PC-3 (cell line): ENCODE results near the gene RNF11. TPM values are rescaled to one million over a fixed set of nuclear protein-coding genes. Genes with fewer than 3 reads are reported as not detected.
A peak's percentile ranks its signal among the peaks of the same experiment; 100 is the strongest.

Experiments
- ATAC-seq: fragments of 200-7000 bp; cut with Tn5 transposase; 2 replicates; pipeline ENCODE4 v1.9.1; 2020; ENCODE audit warnings: mild to moderate bottlenecking, moderate library complexity
- BruUV-seq: library from RNA; stranded (reverse); fragments of 400-500 nt; replicated peaks from 2 replicates; lab custom pipeline; 2021; lab: Mats Ljungman, UMichigan
- CTCF ChIA-PET: fragments of 300-600 bp; sonication (Branson Sonifier 250); formaldehyde crosslinking; loops from one replicate; lab custom pipeline; 2022; ENCODE audit warnings: antibody characterized with exemption; lab: Charles Lee
- POLR2A ChIA-PET: fragments of 300-600 bp; sonication (Branson Sonifier 250); formaldehyde crosslinking; loops from one replicate; lab custom pipeline; 2022; ENCODE audit warnings: antibody characterized with exemption; ENCODE audit not compliant: unreplicated experiment; lab: Charles Lee
- DNase-seq: peaks from one replicate; pipeline ENCODE4 v3.0.0-alpha.2; 2015
- H2AFZ ChIP-seq: fragments of 300-600 bp; sonication (generic); 2 replicates; pipeline ENCODE4 v1.6.0; 2016; ENCODE audit warnings: antibody characterized with exemption, low read length
- H3F3A ChIP-seq: fragments of 300-600 bp; sonication (generic); one replicate; pipeline ENCODE4 v1.6.0; 2017; ENCODE audit warnings: antibody characterized with exemption, low read length, control low read depth, mild to moderate bottlenecking; ENCODE audit not compliant: unreplicated experiment
- H3K27ac ChIP-seq: fragments of 300-600 bp; sonication (generic); 2 replicates; pipeline ENCODE4 v1.5.1; 2016; ENCODE audit warnings: mild to moderate bottlenecking, low read length
- H3K27me3 ChIP-seq: fragments of 300-600 bp; sonication (generic); 2 replicates; pipeline ENCODE4 v1.6.1; 2016; ENCODE audit warnings: low read length, mixed read lengths
- H3K36me3 ChIP-seq: fragments of 300-600 bp; sonication (generic); 2 replicates; pipeline ENCODE4 v1.6.1; 2016; ENCODE audit warnings: low read depth, mixed run types, low read length, mixed read lengths
- H3K4me1 ChIP-seq: fragments of 300-600 bp; sonication (generic); 2 replicates; pipeline ENCODE4 v1.5.1; 2016; ENCODE audit warnings: low read length; ENCODE audit not compliant: insufficient read depth
- H3K4me2 ChIP-seq: fragments of 300-600 bp; sonication (generic); 2 replicates; pipeline ENCODE4 v1.6.0; 2016; ENCODE audit warnings: low read length
- H3K4me3 ChIP-seq: fragments of 300-600 bp; sonication (generic); 2 replicates; pipeline ENCODE4 v1.5.1; 2016; ENCODE audit warnings: mild to moderate bottlenecking, low read length, mixed read lengths
- H3K79me2 ChIP-seq: fragments of 300-600 bp; sonication (generic); 2 replicates; pipeline ENCODE4 v1.6.1; 2017; ENCODE audit warnings: low read length, mixed read lengths
- H3K9ac ChIP-seq: fragments of 300-600 bp; sonication (generic); 2 replicates; pipeline ENCODE4 v1.6.0; 2016; ENCODE audit warnings: mild to moderate bottlenecking, low read length
- H3K9me2 ChIP-seq: fragments of 300-600 bp; sonication (generic); replicated peaks from 2 replicates; pipeline ENCODE4 v1.6.1; 2016; ENCODE audit warnings: mixed run types, low read length, mixed read lengths
- H3K9me3 ChIP-seq: fragments of 300-600 bp; sonication (generic); 2 replicates; pipeline ENCODE4 v1.6.1; 2016; ENCODE audit warnings: low read length, mixed read lengths
- H4K20me1 ChIP-seq: fragments of 300-600 bp; sonication (generic); 2 replicates; pipeline ENCODE4 v1.6.1; 2016; ENCODE audit warnings: low read length, mixed read lengths
- EZH2 ChIP-seq: fragments of 300-600 bp; sonication (generic); IDR thresholded peaks from one replicate; pipeline ENCODE4 v1.6.1; 2017; ENCODE audit warnings: antibody characterized with exemption, mild to moderate bottlenecking, low read length; ENCODE audit not compliant: unreplicated experiment
- EZH2phosphoT487 ChIP-seq: fragments of 300-600 bp; sonication (generic); IDR thresholded peaks from 2 replicates; pipeline ENCODE4 v1.6.1; 2018; ENCODE audit warnings: mild to moderate bottlenecking, antibody characterized with exemption, low read length, borderline replicate concordance
- intact Hi-C: fragments of 100-400 bp; cut with micrococcal nuclease; formaldehyde crosslinking; loops from 2 replicates; pipeline ENCODE4 v1.9.0; 2023
- total RNA-seq: library from RNA; depleted of rRNA; stranded (reverse); fragments of >200 nt; gene quantifications from 2 replicates; pipeline ENCODE4 v1.2.3, GENCODE V29; 2014
- TF ChIP-seq, protein P1 (sequence below): fragments of 300-600 bp; sonication (generic); conservative IDR thresholded peaks from 2 replicates; pipeline ENCODE4 v1.5.1; 2017; ENCODE audit warnings: antibody characterized with exemption, low read depth, mild to moderate bottlenecking, low read length

RNF11 gene
- total RNA-seq, 1 experiment from 2014 or later: 169 TPM

DNA sequence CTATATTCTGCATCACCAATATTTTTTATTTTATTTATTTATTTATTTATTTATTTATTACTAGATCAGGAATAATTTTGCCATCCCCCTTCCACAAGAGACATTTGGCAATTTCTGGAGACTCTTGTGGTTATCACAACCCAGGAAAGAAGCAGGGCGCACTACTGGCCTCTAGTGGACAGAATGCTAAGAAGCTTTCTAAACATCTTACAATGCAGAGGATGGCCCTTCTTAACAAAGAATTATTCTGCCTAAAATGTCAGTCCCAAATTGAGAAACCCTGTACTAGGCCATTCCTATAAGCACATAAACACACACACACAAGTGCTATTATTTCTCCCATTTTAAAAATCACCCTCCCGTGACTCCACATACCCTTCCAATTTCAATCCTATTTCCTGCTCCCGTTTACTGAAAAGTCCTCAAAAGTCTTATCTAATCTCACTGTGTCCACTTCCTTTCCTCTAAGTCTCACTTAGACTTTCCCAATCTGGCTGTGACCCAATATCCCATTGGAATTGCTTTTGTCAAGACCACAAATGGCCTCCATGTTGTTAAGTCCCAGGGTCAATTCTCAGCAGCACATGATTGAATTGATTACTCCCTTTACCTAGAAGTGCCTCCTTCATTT, 43.7 kb upstream of the RNF11 start:
- H3K79me2 ChIP-seq: no peaks in the 10 kb centered on the region
- no peaks in the 10 kb centered on the region for H4K20me1 ChIP-seq
- H3K36me3 ChIP-seq: no peaks in the 10 kb centered on the region
- no peak overlapping the region for H3K27ac ChIP-seq
- CTCF ChIA-PET: interaction anchor here (0.5 to 0.9 kb wide), 2 partner anchors 43 to 104 kb away, joined by 3 to 8 read pairs; no protein-coding TSS in a partner anchor
- intact Hi-C loops: loop anchor here (1.0 to 2.0 kb wide), 2 partner anchors 45 to 104 kb away; no protein-coding TSS in a partner anchor
- DNase-seq: peak; percentile 89
- H2AFZ ChIP-seq: no peak overlapping the region
- no peaks in the 10 kb centered on the region for H3K9me3 ChIP-seq
- H3K4me1 ChIP-seq: peaks cover 11% of the 10 kb centered on the region; the same call in 1 of the 2 replicates
- no peak overlapping the region for H3K4me2 ChIP-seq
- TF ChIP-seq EZH2phosphoT487: no peak
- no peak for TF ChIP-seq EZH2
- TF ChIP-seq, protein P1, sequence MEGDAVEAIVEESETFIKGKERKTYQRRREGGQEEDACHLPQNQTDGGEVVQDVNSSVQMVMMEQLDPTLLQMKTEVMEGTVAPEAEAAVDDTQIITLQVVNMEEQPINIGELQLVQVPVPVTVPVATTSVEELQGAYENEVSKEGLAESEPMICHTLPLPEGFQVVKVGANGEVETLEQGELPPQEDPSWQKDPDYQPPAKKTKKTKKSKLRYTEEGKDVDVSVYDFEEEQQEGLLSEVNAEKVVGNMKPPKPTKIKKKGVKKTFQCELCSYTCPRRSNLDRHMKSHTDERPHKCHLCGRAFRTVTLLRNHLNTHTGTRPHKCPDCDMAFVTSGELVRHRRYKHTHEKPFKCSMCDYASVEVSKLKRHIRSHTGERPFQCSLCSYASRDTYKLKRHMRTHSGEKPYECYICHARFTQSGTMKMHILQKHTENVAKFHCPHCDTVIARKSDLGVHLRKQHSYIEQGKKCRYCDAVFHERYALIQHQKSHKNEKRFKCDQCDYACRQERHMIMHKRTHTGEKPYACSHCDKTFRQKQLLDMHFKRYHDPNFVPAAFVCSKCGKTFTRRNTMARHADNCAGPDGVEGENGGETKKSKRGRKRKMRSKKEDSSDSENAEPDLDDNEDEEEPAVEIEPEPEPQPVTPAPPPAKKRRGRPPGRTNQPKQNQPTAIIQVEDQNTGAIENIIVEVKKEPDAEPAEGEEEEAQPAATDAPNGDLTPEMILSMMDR: peak; percentile 78
- H3F3A ChIP-seq: no peaks in the 10 kb centered on the region
- no peak overlapping the region for H3K9ac ChIP-seq
- BruUV-seq: no TSS peak
- H3K4me3 ChIP-seq: no peak overlapping the region
- peak; percentile 68 for ATAC-seq
- no peaks in the 10 kb centered on the region for H3K9me2 ChIP-seq
- POLR2A ChIA-PET: no interaction called here
- H3K27me3 ChIP-seq: no peaks in the 10 kb centered on the region

DNA sequence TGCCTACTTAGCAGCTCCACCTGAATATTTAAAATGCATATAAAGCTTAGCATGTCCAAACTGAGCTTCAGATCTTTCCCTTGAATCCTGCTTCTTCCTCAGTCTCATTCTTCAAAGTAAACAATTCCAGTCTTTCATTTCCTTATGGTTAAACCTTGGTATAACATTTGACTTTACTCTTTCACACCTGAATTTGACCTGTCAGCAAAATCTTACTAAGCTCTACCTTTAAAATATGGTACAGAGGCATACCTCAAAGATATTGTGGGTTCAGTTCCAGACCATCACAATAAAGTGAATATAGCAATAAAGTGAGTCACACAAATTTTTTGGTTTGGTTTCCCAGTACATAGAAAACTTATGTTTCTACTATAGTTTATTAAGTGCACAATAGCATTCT, 42.5 kb upstream of the RNF11 start:
- Histone ChIP-seq H4K20me1 (no peaks in the 10 kb centered on the region), H3K4me2 (no peak overlapping the region), H3K9me2 (no peaks in the 10 kb centered on the region), H2AFZ (no peak overlapping the region), H3K27me3 (no peaks in the 10 kb centered on the region), H3K9me3 (no peaks in the 10 kb centered on the region), H3K27ac (no peak overlapping the region), H3F3A (no peaks in the 10 kb centered on the region), H3K9ac (no peak overlapping the region), H3K4me1 (0 out of 2 replicates have a peak, but pooled peaks cover 7% of the 10 kb centered on the region), H3K36me3 (no peaks in the 10 kb centered on the region), H3K4me3 (no peak overlapping the region), H3K79me2 (no peaks in the 10 kb centered on the region)
- CTCF ChIA-PET: interaction anchor here (0.6 kb wide), 1 partner anchor 321 kb away, joined by 3 read pairs; no protein-coding TSS in a partner anchor
- no peak for TF ChIP-seq EZH2phosphoT487
- no peak for TF ChIP-seq EZH2
- TF ChIP-seq, protein P1: no peak
- DNase-seq (no peak), ATAC-seq (0 out of 2 replicates have a peak, but pooled peaks have one; percentile 22)
- intact Hi-C loops: loop anchor here (2.0 kb wide), 1 partner anchor 103 kb away; no protein-coding TSS in a partner anchor
- POLR2A ChIA-PET: no interaction called here
- no TSS peak for BruUV-seq
